Muscle of leg (tissue), 11 donors: ENCODE data around the gene B9D1. TPM values are rescaled to one million over a fixed set of nuclear protein-coding genes. Genes with fewer than 3 reads are reported as not detected.

ENCODE experiments used
- DNase-seq: peaks from one replicate; pipeline ENCODE4 v3.0.0; 2013
- H3K27ac ChIP-seq: one replicate; pipeline ENCODE4 v1.5.1; 2013; ENCODE audit warnings: mild to moderate bottlenecking, low read length, control low read depth
- H3K27me3 ChIP-seq: one replicate; pipeline ENCODE4 v1.6.1; 2013; ENCODE audit warnings: low read length; ENCODE audit not compliant: control insufficient read depth, insufficient read depth
- H3K36me3 ChIP-seq: one replicate; pipeline ENCODE4 v1.6.1; 2013; ENCODE audit warnings: low read length; ENCODE audit not compliant: control insufficient read depth, insufficient read depth
- H3K4me1 ChIP-seq: one replicate; pipeline ENCODE4 v1.6.1; 2013; ENCODE audit warnings: low read length; ENCODE audit not compliant: control insufficient read depth, insufficient read depth
- H3K4me3 ChIP-seq: one replicate; pipeline ENCODE4 v1.5.1; 2013; ENCODE audit warnings: low read length, control low read depth
- H3K9me3 ChIP-seq: replicated peaks from 2 replicates; pipeline ENCODE4 v1.6.1; 2013; ENCODE audit warnings: low read depth, low read length; ENCODE audit not compliant: control insufficient read depth
- whole genome bisulfite sequencing: methylation state at CpG from one replicate; pipeline ENCODE4 v1.1.5; 2013; ENCODE audit warnings: missing lambda C conversion rate; ENCODE audit not compliant: insufficient coverage; 5-methylcytosine and 5-hydroxymethylcytosine counted together
- polyA plus RNA-seq, 8 donors: library from polyadenylated mRNA; unstranded; fragments of 120-200 nt; gene quantifications; one replicate each; pipeline versions ENCODE4 v1.2.1 to v1.2.3, GENCODE V29; 2013; ENCODE audit warnings: inconsistent platforms in 1 of 8, low replicate concordance in 1 of 8; ENCODE audit not compliant: insufficient read length in 8 of 8, insufficient read depth in 1 of 8
- total RNA-seq: library from RNA; stranded (reverse); fragments of 120-200 nt; gene quantifications from one replicate; pipeline ENCODE4 v1.2.4, GENCODE V29; 2013

The B9D1 gene
- total and polyA plus RNA-seq, 9 donors, result 5.7 to 9.7 (median 6.7) TPM

DNA sequence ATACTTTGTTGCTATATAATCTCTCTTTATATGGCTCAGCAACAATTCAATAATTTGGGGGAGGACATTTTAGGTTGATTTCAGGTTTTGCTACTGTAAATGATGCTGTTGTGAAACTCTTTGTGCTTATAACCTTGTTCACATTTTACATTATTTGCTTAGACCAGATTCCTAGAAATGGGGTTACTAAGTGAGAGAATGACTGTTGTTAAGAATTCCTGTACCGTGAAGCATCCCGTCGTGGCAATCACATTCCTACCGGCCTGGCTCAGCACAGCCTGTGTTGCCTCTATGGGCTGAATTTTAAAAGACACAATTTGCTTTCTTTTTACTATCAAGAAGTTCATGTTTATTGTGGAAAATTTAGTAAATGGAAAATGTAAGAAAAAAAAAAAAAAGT is 31.4 kb downstream of the B9D1 start:
- Histone ChIP-seq H3K36me3 (peaks cover 51% of the 10 kb centered on the region), H3K4me1 (peaks cover 16% of the 10 kb centered on the region), H3K27me3 (no peaks in the 10 kb centered on the region), H3K4me3 (no peak overlapping the region), H3K27ac (no peak overlapping the region), H3K9me3 (no peaks in the 10 kb centered on the region)
- DNase-seq, result no peak
- no CpG with 5 or more reads among the region's 4 CpGs for WGBS

DNA sequence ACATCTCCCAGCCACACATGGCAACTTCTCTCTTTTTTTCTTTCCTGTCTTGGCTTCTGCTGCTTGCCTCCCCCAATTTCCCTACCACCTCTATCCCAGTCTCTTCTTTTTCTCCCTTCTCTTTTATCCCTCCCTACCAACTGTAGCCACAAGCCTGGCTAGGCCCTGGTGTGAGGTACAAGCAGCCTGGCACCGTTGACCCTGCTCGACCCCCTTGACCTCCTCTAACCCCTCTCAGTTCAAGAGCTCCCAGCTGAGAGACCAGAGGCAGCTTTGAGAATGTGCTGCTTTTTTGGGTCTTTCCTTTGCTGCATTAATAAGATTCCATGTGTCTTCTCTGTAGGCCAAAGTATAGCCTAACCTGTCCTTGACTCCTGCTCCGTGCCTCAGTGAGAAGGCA is 32.3 kb downstream of the B9D1 start:
- WGBS, result 64% methylated on average over 3 of the region's 3 CpGs
- peaks cover 44% of the 10 kb centered on the region for H3K36me3 ChIP-seq
- H3K27ac ChIP-seq, result no peak overlapping the region
- no peak overlapping the region for H3K4me3 ChIP-seq
- peaks cover 7% of the 10 kb centered on the region for H3K9me3 ChIP-seq
- no peaks in the 10 kb centered on the region for H3K27me3 ChIP-seq
- DNase-seq, result no peak
- H3K4me1 ChIP-seq, result peaks cover 16% of the 10 kb centered on the region

DNA sequence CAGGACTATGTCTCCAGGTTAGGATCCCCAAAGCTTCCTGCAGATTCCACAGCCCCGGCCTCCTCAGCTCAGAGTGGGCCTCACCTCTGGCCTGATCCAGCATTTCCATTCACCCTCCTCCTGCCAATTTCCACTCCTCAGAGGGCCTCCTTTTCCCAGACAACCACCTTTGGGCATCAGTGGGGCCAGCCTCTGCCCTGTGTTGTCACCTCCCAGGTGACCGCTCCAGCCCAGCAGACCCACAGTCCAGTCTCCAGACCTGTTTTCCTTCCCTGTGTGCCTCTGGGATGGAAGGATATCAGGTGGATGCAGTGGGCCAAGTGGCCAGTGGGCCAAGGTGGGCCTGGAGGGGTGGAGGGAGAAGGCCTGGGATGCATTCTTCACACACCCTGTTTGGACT is 32.7 kb downstream of the B9D1 start:
- no peaks in the 10 kb centered on the region for H3K27me3 ChIP-seq
- H3K4me1 ChIP-seq, result peaks cover 16% of the 10 kb centered on the region
- DNase-seq, result no peak
- peaks cover 44% of the 10 kb centered on the region for H3K36me3 ChIP-seq
- H3K27ac ChIP-seq, result no peak overlapping the region
- WGBS, result 80% methylated on average over 1 of the region's 2 CpGs
- peaks cover 7% of the 10 kb centered on the region for H3K9me3 ChIP-seq
- H3K4me3 ChIP-seq, result no peak overlapping the region

DNA sequence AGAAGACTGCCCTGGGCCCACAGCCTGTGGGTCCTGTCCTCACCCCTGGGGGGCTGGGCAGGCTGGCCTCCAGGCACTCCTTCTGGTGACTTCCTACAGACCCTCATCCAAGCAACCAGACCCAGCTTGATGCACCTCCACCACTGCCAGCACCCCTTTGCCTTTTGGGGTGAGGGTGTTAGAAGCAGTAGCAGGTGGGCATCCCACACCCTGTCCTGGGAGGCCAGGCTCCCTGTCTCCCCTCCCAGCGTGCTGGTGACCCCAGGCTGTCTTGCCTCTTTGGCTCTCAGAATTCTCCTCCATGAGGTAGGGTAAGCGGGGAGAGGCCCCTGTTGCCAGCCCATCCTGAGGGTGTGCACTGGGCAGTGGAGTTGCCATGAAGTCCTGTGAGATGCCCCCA is 33.4 kb downstream of the B9D1 start:
- no peaks in the 10 kb centered on the region for H3K27me3 ChIP-seq
- no CpG with 5 or more reads among the region's 2 CpGs for WGBS
- no peak overlapping the region for H3K4me3 ChIP-seq
- peaks cover 16% of the 10 kb centered on the region for H3K4me1 ChIP-seq
- H3K9me3 ChIP-seq, result peaks cover 7% of the 10 kb centered on the region
- peaks cover 39% of the 10 kb centered on the region for H3K36me3 ChIP-seq
- no peak overlapping the region for H3K27ac ChIP-seq
- DNase-seq, result no peak

DNA sequence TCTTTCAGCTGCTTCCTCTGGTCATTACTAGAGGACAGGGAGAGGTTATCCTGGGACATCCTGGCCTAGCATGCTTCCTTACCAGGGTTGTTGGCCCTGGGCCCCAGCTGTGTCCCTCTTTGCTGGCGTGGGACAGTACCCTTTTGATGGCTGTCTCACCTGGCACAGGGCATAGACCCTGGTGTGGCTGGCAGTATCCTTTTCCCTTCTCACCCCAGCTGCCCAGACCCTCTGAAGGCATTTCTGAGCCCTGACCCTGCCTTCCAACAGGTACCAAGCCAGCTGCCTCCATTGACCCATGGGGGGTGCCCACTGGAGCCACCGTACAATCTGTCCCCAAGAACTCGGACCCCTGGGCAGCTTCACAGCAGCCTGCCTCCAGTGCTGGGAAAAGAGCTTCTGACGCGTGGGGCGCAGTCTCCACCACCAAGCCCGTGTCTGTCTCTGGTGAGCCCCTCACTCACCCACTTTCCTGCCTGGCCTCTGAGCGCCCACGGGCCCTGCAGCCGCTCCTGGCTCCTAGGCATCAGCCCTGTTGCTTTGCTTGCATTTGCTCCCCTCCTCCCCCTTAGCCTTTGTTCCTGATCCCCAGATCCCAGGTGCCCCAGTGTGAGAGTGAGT is 34.0 kb downstream of the B9D1 start:
- 89% methylated on average over 9 of the region's 10 CpGs for WGBS
- Histone ChIP-seq H3K4me3 (no peak overlapping the region), H3K36me3 (peaks cover 35% of the 10 kb centered on the region)

DNA sequence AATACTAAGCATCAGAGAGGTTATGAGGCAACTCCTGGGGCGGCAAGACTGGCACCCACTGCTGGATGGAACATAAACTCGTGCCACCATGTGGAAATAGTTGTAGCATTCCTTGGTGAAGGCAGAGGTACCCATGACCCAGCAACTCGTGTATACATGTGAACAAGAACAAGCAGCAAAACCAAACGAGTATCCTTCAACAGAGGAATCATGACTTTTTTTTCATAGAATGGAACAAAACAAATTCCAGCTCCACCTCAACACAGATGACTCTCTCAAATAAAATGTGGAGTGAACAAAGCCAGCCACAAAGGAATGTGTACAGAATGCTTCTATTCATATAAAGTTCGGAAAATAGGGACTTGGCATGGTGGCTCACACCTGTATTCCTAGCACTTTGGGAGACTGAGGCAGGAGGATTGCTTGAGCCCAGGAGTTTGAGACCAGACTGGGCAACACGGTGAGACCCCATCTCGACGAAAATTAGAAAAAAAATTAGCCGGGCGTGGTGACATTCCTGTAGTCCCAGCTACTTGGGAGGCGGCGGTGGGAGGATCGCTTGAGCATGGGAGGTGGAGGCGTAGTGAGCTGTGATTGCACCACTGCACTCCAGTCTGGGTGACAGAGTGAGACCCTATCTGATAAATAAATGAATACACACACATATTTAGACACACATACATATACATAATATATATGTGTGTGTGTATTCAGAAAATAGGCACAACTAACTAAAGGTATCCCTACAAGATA is 35.3 kb downstream of the B9D1 start:
- 98% methylated on average over 6 of the region's 14 CpGs for WGBS
- H3K9me3 ChIP-seq, result peaks cover 7% of the 10 kb centered on the region
- no peak for DNase-seq

More for the DNA sequence above, 34.0 kb downstream of the B9D1 start:
- H3K27ac ChIP-seq, result no peak overlapping the region
- DNase-seq, result no peak
- H3K27me3 ChIP-seq, result no peaks in the 10 kb centered on the region
- H3K9me3 ChIP-seq, result peaks cover 7% of the 10 kb centered on the region
- H3K4me1 ChIP-seq, result peaks cover 16% of the 10 kb centered on the region

DNA sequence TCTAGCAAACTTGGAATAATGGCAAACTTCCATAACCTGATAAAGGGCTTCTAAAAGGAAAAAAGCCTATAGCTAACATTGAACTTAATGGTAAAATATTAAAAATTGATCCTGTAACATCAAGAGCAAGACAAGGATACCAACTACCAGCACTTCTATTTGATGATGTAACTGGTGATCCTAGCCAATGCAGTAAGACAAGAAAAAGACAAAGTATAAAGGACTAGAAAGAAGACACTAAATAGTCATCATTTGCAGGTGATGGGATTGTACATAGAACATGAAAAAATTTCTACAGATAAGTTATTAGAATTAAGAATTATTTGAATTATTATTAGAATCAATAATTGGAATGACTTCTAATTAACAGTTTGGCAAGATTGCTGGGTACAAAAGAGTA is 37.0 kb downstream of the B9D1 start:
- Histone ChIP-seq H3K27ac (no peak overlapping the region), H3K36me3 (peaks cover 40% of the 10 kb centered on the region), H3K4me1 (no peaks in the 10 kb centered on the region), H3K27me3 (no peaks in the 10 kb centered on the region), H3K9me3 (peaks cover 7% of the 10 kb centered on the region), H3K4me3 (no peak overlapping the region)
- no peak for DNase-seq

More for the DNA sequence above, 35.3 kb downstream of the B9D1 start:
- Histone ChIP-seq H3K27me3 (no peaks in the 10 kb centered on the region), H3K4me1 (peaks cover 6% of the 10 kb centered on the region), H3K4me3 (no peak overlapping the region), H3K36me3 (peaks cover 31% of the 10 kb centered on the region), H3K27ac (no peak overlapping the region)

DNA sequence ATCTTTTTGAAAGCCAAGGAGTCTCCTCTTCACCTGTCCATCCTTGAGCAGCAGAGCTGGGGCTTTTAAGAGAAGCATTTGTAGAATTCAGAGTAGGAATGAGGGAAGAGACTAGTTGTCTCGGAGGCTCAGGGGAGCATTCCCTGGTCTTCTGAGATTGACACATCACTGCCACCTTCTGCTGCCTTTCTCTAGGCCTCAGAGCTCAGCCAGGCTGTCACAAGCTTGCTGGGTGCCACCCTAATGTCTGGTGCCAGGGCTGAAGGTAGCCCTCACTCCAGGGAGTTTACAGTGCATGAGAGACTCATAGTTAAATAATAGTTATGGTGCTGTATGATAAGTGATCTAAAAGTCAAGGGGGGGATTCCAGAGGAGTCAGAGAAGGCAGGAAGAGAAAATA is 39.7 kb downstream of the B9D1 start:
- H3K27me3 ChIP-seq, result no peaks in the 10 kb centered on the region
- H3K4me3 ChIP-seq, result no peak overlapping the region
- H3K27ac ChIP-seq, result no peak overlapping the region
- peaks cover 3% of the 10 kb centered on the region for H3K4me1 ChIP-seq
- H3K9me3 ChIP-seq, result peaks cover 7% of the 10 kb centered on the region
- no CpG with 5 or more reads among the region's 1 CpG for WGBS
- no peak for DNase-seq
- peaks cover 29% of the 10 kb centered on the region for H3K36me3 ChIP-seq

DNA sequence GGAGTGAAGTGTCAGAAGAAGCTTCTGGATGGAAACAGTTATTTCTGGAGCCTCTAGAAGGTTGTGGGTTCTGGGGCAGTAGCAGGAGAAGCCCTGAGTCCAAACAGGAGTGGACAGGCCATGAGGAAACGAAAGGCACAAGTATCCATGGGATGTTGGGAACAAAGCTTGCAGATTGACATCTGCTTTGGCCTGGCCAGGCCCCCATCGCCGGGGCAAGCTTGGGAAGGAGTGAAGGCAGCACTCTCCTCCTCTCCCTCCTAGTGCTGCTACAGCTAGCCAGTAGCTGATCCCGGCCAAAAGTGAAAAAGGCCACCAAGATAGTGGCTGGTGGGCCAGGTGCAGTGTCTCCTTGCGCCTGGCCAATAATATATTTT is 40.4 kb downstream of the B9D1 start:
- peaks cover 29% of the 10 kb centered on the region for H3K36me3 ChIP-seq
- peaks cover 10% of the 10 kb centered on the region for H3K4me1 ChIP-seq
- WGBS, result no CpG with 5 or more reads among the region's 5 CpGs
- no peak for DNase-seq
- no peak overlapping the region for H3K4me3 ChIP-seq
- H3K27ac ChIP-seq, result no peak overlapping the region
- H3K27me3 ChIP-seq, result no peaks in the 10 kb centered on the region
- H3K9me3 ChIP-seq, result peaks cover 7% of the 10 kb centered on the region

DNA sequence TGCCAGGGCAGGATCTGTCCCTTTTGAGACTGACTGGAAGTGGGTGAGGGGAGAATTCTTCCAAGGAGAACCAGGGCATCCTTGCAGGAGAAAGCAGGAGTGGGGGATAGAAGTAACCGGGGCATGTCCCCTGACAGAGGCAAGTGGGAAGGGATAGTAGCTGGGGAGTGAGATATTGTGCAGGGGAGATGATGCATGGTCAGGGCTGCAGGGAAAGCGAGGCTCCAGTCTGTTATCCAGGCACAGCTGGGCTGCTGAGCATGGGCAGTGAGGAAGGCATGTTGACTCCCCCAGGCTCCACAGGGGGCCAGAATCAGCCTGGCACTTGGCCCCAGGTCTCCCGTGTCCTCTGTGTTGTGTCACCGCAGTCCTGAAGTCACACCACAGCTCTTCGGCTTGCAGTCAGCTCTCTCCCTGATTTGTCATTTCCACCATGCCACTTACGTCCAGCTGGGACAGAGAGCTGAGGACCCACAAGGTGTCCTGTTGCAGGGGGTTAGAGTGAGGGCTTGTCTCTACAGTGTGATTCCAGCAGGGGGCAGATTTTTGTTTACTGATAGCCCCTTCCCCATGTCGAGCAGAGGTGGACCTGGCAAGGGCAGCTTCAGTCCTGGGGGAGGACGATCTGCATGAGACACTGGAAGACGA is 40.9 kb downstream of the B9D1 start:
- 71% methylated on average over 7 of the region's 9 CpGs for WGBS
- Histone ChIP-seq H3K4me1 (peaks cover 15% of the 10 kb centered on the region), H3K27ac (no peak overlapping the region), H3K9me3 (peaks cover 7% of the 10 kb centered on the region), H3K4me3 (no peak overlapping the region), H3K27me3 (no peaks in the 10 kb centered on the region), H3K36me3 (peaks cover 29% of the 10 kb centered on the region)
- no peak for DNase-seq
